GM21381 (cell line): ENCODE measurements around the gene CEP192.
A peak's percentile ranks its signal among the peaks of the same experiment; 100 is the strongest.
"Not testable (repeated sequence)": the region's sequence is repeated elsewhere in the genome, so short reads cannot be mapped to it uniquely, and the experiment has no call there.

Experiments
- ATAC-seq: cut with Tn5 transposase; IDR thresholded peaks from one replicate; pipeline ENCODE4 v1.9.1; 2021; ENCODE audit warnings: mild to moderate bottlenecking, moderate library complexity; ENCODE audit not compliant: unreplicated experiment

CEP192 gene, protein sequence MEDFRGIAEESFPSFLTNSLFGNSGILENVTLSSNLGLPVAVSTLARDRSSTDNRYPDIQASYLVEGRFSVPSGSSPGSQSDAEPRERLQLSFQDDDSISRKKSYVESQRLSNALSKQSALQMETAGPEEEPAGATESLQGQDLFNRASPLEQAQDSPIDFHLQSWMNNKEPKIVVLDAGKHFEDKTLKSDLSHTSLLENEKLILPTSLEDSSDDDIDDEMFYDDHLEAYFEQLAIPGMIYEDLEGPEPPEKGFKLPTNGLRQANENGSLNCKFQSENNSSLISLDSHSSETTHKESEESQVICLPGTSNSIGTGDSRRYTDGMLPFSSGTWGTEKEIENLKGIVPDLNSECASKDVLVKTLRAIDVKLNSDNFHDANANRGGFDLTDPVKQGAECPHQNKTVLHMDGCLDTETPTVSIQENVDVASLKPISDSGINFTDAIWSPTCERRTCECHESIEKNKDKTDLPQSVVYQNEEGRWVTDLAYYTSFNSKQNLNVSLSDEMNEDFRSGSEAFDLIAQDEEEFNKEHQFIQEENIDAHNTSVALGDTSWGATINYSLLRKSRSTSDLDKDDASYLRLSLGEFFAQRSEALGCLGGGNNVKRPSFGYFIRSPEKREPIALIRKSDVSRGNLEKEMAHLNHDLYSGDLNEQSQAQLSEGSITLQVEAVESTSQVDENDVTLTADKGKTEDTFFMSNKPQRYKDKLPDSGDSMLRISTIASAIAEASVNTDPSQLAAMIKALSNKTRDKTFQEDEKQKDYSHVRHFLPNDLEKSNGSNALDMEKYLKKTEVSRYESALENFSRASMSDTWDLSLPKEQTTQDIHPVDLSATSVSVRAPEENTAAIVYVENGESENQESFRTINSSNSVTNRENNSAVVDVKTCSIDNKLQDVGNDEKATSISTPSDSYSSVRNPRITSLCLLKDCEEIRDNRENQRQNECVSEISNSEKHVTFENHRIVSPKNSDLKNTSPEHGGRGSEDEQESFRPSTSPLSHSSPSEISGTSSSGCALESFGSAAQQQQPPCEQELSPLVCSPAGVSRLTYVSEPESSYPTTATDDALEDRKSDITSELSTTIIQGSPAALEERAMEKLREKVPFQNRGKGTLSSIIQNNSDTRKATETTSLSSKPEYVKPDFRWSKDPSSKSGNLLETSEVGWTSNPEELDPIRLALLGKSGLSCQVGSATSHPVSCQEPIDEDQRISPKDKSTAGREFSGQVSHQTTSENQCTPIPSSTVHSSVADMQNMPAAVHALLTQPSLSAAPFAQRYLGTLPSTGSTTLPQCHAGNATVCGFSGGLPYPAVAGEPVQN (N-terminal part only)

DNA sequence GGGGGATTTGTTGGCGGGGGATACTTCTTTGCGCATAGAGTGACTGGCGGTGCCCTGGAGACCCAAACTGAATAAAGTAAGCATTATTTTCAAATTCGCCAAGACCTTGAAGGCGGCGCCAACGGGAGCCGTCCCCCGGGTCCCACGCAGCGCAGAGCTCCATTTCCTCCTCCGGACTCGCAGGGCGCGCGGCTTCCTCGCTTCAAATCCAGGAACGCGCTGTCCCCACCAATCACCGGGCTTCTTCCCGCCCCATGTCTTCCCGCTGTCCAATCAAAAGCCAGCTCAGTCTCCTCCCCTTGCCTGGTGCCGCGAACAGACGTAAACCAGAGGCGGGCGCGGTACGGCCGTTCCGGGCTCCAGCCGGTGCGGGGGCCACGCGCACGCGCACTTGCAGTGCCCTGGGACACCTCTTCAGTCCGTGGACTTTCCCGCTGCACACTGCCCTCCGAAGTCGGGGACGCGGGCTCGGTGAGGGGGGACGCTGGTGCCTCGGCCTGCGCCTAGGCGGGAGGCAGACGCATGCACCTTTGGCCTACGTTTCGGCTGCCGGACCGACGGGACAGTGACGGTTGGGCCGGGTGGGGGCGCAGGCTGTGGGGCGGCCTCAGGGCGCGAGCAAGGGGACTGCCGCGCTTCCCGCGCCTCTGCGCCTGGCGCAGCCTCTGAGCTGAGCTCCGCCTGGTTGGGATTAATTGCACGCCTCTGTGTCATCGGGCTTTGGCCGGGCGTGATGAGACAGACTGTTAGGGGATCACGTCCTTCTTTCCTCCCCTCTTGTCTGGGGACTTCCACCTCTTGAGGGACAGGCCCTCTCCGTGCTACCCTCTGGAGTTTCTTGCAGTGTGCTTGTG is at the start of gene CEP192:
TSS of gene CEP192 (plus strand) at position 396 of the 854 bp plus-strand sequence. CDS start 8,063 bp downstream, outside the sequence.
- peak; percentile 83 for ATAC-seq

DNA sequence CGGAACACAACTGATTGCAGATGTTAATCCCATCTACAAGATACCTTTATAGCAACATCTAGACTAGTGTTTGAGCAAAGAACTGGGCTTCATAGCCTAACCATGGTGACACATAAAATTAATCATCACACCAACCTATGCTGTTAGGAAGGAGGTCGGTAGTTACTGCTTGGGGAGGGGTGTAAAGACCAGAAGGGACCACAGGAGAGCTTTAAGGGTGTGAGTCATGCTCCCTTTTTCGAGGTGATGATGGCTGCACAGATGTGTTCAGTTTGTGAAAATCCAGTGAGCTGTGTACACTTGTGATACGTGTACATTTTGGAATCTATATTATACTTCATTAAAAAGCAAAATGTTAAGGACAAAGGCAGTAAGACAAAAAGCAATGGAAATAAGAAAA is 47.9 kb upstream of the CEP192 start:
- no peak for ATAC-seq

DNA sequence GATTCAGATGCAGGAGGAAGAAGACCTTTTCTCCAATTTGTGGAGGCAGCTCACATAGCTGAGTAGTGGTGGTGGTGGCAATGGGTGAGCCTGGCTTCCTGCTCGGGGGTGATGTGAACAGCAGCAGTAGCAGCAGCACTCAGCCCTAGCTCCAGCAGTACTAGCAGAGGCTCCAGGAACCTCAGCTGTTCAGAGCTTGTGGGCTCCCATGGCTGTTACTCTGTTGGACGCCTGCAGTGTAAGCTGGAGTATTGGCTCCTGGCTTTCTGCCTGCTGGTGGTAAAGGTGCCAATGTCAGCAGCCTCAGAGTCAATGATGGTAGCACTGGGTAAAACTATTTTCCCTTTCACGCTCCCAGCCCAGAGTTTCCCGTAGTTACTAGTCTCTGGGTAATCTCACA is 46.5 kb upstream of the CEP192 start:
- ATAC-seq = no peak

DNA sequence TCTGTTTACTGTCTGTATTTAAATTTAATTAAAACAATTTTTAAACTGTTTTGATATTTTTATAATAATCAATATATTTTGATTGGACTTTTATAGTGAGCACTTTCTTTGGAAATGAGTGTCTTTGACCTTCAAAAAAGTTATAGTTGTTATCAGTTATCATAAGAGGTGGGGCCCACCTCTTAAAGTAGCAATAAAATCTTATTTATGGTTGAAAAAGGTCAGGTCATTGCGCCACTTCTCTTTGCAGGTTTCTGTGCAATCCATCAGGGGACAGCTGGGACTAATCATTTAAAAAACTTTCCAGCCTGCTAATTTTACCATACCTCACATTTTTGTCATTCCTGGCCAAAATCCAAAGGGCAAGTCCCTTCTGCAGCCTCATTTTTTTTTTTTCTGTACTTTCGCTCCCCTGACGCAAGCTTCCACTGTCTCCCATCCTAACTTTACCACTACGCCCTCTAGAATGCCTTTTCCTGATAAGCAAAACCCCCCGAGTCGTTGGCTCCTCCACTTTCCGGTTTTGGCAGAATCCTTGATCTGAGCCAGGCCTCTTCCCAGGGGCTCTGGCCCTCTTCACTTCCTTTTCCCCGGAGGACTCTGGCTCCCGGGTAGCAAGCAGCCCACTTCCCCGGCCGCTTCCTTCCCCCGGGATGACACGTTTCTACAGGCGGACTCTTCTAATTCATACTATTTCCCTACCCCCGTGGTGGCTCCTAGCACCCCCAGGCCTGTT is 44.4 kb upstream of the CEP192 start:
- no peak for ATAC-seq

DNA sequence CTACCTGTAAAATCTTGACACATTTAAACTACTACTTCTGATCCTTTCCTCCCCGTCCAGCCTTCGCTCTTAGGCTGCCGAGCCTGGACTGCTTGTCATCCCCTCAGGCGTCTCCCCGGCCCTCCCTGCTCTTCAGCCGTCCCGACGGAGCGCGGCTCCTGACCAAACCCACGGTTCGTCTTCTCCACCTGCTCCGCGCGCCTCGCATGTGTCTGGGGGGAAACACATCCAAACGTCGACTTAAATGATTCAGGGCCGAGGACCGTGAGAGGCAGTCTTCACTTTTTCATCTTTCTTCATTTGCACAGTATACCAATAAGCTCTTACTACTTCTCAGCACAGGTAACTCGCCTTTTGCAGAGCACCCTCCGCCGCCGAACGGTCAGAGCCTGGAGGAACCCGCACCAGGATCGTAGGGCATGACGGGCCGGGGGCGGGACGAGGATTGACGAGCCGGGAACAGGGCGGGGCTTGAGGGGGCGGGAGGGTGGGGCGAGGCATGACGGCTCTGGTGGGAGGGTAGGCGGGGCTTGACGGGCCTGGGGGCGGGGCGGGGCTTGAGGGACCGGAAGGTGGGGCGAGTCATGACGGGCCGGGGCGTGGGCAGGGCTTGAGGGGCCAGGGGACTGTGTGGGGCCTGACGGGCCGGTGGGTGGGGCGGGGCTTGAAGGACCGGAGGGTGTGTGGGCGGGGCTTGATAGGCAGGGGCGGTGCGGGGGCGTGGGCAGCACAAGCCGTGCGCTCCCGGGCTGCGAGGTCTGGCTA is 43.7 kb upstream of the CEP192 start, which contains the start of gene SEH1L:
TSS of gene SEH1L (plus strand) at position 727 of the 765 bp plus-strand sequence. CDS start 111 bp downstream, outside the sequence.
- ATAC-seq = peak; percentile 75

DNA sequence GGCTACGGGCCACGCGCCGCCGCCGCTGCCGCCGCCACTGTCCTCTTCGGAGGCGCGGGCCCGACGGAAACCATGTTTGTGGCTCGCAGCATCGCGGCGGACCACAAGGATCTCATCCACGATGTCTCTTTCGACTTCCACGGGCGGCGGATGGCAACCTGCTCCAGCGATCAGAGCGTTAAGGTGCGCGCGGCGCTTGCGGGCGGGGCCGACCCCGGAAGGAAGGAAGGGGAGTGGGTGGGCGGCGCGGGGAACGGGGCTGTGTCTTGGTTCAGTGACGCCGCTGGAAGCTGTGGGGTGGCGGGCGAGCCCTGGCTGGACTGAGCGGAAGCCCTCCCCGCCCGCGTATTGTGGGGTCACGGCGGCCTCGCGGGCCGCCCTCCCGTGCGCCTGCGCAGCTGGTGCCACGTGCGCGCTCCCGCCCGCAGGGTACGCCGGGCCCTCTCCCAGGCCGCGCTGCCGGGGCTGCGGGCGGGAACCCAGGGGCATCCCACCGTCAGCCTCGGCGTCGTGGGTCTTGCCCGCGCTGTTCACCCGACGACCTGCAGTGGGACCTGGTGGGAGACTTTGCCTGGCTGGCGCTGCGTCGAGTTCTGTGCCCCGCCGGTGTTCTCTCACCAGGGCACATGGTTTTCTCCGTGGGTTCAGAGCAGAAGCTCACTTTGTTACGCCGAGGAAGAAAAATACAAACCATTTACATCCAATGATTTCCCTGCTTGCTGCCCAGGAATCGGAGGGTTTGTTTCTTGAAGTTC is 42.9 kb upstream of the CEP192 start:
- ATAC-seq = peak; percentile 71

DNA sequence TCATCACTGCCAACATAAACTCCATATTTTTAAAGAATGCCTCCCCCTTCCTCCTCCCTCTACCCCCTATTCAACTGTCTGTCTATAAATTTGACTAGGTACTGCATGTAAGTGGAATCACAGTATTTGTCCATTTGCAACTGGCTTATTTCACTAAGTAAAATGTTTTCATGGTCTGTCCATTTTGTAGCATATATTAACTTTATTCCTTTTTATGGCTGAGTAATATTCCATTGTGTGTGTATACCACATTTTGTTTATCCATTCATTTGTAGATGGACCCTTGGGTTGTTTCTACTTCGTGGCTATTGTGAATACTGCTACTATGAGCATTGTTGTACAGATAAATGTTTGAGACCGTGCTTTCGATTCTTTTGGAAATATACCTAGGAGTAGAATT is 32.7 kb upstream of the CEP192 start:
- no peak for ATAC-seq

DNA sequence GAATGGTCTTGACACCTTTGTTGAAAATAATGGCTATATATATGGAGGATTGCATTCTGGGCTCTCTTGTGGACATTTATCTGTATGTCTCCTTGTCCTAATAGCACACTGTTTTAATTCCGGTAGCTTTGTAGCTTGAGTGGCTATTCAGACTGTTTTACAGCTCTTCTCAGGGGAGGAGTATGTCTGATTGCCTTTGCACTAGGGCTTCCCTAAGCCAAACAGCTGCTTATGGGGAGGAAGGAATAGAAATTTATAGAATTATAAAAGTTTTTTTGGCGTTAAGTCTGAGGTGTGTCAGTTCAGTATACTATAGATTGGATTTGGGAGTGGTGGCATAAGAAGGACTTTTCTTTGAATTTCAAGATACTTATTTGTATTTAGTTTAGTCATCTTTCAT is 30.8 kb upstream of the CEP192 start:
- no peak for ATAC-seq

DNA sequence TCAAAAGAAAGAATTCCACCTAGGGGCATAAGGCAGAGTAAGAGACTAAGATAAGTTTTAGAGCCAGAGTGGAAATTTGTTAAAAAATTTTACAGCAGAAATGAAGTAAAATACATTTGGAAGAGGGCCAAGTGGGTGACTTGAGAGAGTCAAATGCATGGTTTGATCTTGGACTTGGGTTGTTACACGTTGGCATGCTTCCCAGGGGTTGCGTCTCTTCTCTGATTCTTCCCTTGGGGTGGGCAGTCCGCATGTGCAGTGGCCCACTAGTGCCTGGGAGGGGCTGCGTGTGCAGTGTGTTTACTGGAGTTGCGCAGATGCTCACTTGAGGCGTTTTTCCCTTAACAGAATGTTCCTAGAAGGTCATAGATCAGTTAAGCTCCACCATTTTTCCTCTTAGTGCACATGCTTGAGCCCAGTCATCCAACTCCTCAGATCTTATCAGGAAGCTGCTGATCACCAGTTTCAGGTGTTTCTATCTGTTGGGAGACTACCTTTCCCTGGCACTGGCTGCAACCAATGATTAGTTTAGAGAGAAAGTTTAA is 30.2 kb upstream of the CEP192 start:
- no peak for ATAC-seq

DNA sequence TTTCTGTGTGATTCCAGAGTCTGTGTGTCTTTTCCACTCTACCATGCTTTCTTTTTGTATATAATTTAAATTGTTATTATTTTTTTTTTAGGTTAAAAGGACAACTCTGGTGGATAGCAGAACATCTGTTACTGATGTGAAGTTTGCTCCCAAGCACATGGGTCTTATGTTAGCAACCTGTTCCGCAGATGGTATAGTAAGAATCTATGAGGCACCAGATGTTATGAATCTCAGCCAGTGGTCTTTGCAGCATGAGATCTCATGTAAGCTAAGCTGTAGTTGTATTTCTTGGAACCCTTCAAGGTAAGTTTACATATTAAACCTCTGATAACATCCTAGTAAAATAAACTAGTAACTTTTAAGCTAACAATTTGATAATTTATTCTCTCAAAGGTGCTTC is 28.1 kb upstream of the CEP192 start:
- no peak for ATAC-seq

DNA sequence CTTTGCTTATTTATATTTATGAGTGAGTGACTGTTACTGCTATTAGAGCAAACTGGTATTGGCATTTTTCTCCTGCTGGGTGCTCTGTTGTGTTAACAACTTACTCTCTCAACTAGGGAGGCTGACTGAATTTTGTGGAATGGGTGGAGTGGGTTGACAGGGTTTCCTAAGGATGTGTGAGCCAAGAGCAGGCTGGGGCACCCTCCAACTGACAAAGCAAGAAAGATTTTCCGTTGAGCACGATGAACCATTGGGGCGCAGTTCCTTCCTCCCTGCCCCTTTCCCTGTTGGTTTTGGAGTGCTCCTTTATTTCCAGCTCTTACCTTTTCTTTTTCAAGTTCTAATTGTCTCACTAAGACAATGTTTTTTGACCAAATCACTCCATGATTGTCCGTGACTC is 23.0 kb upstream of the CEP192 start:
- ATAC-seq = no peak

DNA sequence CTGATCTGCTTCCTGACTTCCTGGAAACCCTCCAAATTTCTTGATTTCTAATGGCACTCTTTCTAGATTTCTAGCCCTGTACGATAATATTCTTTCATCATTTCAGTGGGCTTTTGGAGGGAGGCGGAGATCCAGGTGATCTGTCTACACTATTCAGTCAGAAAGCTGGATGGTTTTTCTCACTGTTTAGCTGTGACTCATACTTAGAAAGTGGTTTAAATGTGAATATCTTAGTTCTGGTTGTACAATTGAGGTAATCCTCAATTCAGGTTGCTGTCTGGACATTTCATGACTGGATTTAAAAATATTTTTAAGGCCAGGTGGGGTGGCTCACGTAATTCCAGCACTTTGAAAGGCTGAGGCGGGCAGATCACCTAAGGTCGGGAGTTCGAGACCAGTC is 22.5 kb upstream of the CEP192 start:
- no peak for ATAC-seq

DNA sequence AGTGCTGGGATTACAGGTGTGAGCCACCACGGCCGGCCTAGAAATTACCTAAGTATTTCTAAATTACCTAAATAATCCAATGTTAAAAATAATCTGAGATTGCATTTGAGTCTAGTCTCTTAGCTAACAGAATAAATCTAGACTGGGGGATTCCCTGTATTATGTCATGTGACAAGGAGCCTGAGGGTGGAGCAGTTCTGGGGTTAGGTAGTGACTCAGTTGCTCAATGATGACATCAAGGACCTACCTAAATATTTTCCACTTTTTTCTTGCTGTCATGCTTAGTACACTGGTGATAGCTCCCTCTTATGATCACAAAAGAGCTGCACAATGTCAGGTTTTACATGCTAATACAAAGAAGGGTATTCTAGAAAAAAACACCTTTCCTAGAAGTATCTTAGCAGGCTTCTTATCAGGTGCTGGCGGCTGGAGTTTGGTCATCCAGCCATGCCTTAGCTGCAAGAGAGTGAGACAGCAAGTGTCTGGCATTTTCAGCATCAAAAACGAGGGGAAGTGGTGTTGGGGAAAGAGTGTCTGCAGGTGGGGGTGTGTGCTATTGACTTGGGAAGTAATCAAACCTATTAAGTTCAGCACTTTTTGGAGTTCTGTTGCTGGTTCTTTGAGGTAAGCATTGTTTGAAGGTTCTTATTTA is 17.5 kb upstream of the CEP192 start:
- ATAC-seq = no peak

DNA sequence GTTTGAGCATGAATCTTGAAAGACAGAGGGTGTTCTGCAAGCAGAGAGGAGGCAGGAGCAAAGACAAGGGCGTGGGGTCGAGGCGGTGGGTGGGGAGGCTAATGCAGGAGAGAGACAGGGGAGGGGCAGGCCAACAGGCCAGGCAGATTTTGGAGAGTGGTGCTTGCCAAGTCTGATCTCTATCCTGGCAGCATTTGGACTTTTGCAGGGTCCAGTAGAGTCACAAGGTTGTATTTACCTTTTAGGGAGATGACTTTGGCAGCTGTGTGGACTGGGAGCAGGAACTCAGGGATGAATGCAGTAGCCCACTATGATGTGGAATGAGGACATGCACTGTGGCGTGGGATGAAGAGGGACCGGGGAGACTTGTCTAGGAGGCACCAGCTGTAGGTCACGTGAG is 15.7 kb upstream of the CEP192 start:
- ATAC-seq = no peak

DNA sequence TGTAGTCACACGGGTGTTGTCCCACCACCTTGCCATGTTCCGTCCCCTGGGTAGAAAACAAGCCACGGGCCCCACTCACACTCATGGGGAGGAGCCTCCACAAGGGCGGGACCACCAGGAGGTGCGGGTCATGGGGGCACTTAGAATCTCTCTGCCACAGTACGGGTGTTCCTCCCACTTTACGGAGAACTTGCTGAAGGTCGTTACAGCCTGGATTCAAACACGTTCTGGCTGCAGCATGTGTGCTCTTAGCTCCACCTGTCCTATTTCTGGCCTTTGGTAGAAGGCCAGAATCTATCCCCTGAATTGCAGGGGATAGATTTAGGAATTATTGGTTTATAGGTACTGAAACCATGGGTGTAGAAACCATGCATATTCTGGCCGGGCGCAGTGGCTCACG is 14.9 kb upstream of the CEP192 start:
- no peak for ATAC-seq

DNA sequence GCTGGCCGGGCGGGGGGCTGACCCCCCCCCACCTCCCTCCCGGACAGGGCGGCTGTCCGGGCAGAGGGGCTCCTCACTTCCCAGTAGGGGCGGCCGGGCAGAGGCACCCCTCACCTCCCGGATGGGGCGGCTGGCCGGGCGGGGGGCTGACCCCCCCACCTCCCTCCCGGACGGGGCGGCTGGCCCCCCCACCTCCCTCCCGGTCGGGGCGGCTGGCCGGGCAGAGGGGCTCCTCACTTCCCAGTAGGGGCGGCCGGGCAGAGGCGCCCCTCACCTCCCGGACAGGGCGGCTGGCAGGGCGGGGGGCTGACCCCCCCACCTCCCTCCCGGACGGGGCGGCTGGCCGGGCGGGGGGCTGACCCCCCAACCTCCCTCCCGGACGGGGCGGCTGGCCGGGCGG is 11.1 kb upstream of the CEP192 start:
- not testable (repeated sequence) for ATAC-seq
